Measurements from ENCODE around the gene LRRK1.

GRCh38 chr15:101049282-101049681 lies 130.1 kb downstream of the LRRK1 start:
- TF ChIP-seq ZNF777 (CRISPR knock-in tag; IDR thresholded peaks at IDR 0.05): no peak
- no peak for TF ChIP-seq PTBP1 (IDR thresholded peaks at IDR 0.05; ENCODE audit: low read depth, low read length, poor library complexity, severe bottlenecking)
- no peak for TF ChIP-seq ZNF589 (CRISPR knock-in tag; conservative IDR thresholded peaks at IDR 0.05)
- no peak for TF ChIP-seq ZNF737 (CRISPR knock-in tag; IDR thresholded peaks at IDR 0.05; ENCODE audit: borderline replicate concordance)
- no peak for TF ChIP-seq ZEB1 (IDR thresholded peaks at IDR 0.05; ENCODE audit: insufficient replicate concordance, low read depth)
- TF ChIP-seq MEIS2 (CRISPR knock-in tag; IDR thresholded peaks at IDR 0.05): no peak
- TF ChIP-seq ZSCAN12 (CRISPR knock-in tag; IDR thresholded peaks at IDR 0.05): no peak
- TF ChIP-seq HOMEZ (CRISPR knock-in tag; IDR thresholded peaks at IDR 0.05; ENCODE audit: low read depth): no peak
- TF ChIP-seq YY1 (IDR thresholded peaks at IDR 0.05; ENCODE audit: insufficient read depth, insufficient replicate concordance, low read depth, low read length): no peak
- TF ChIP-seq SP2 (CRISPR knock-in tag; IDR thresholded peaks at IDR 0.05): no peak
- no peak for TF ChIP-seq HOXA7 (CRISPR knock-in tag; IDR thresholded peaks at IDR 0.05)
- TF ChIP-seq JUND (CRISPR knock-in tag; IDR thresholded peaks at IDR 0.05): no peak
- no peak for TF ChIP-seq ZSCAN20 (CRISPR knock-in tag; IDR thresholded peaks at IDR 0.05; ENCODE audit: borderline replicate concordance)
